IPS DF 6.9 (cell line): ENCODE data around the gene LRRK1.

ENCODE experiments used
- DNase-seq: peaks from one replicate; pipeline ENCODE4 v3.0.0-alpha.2; 2013; ENCODE audit warnings: low read depth, low spot score
- H3K27ac ChIP-seq: one replicate; pipeline ENCODE4 v1.5.1; 2013; ENCODE audit warnings: low read length, control low read depth
- H3K27me3 ChIP-seq: 2 replicates; pipeline ENCODE4 v1.6.1; 2013; ENCODE audit warnings: mild to moderate bottlenecking, low read length; ENCODE audit not compliant: control insufficient read depth, insufficient read depth
- H3K36me3 ChIP-seq: 2 replicates; pipeline ENCODE4 v1.6.1; 2013; ENCODE audit warnings: low read length; ENCODE audit not compliant: control insufficient read depth, insufficient read depth
- H3K4me1 ChIP-seq: 2 replicates; pipeline ENCODE4 v1.6.1; 2013; ENCODE audit warnings: low read length; ENCODE audit not compliant: control insufficient read depth, insufficient read depth
- H3K4me3 ChIP-seq: 2 replicates; pipeline ENCODE4 v1.5.1; 2013; ENCODE audit warnings: mild to moderate bottlenecking, low read length
- H3K9me3 ChIP-seq: 2 replicates; pipeline ENCODE4 v1.6.1; 2013; ENCODE audit warnings: low read length, inconsistent platforms; ENCODE audit not compliant: control insufficient read depth, insufficient read depth
- WGBS: extraction: QIAGEN DNeasy Blood & Tissue Kit; methylation state at CpG from one replicate; pipeline ENCODE4 v1.1.7; 2013; ENCODE audit warnings: mixed read lengths, missing lambda C conversion rate; ENCODE audit not compliant: insufficient read length, insufficient coverage; 5-methylcytosine and 5-hydroxymethylcytosine counted together

LRRK1 gene

GRCh38 chr15:101056366-101057334 lies 137.5 kb downstream of the LRRK1 start:
- H3K9me3 ChIP-seq: no peaks in the 10 kb centered on the region
- 100% methylated on average over 3 of the region's 15 CpGs for WGBS
- no peaks in the 10 kb centered on the region; the same call in 1 of the 2 replicates for H3K4me1 ChIP-seq
- no peak overlapping the region for H3K4me3 ChIP-seq
- no peaks in the 10 kb centered on the region for H3K36me3 ChIP-seq
- no peak overlapping the region for H3K27ac ChIP-seq
- H3K27me3 ChIP-seq: no peaks in the 10 kb centered on the region
- no peak for DNase-seq

- Histone ChIP-seq H3K27me3 (no peaks in the 10 kb centered on the region), H3K27ac (no peak overlapping the region), H3K36me3 (no peaks in the 10 kb centered on the region), H3K4me3 (no peak overlapping the region), H3K9me3 (no peaks in the 10 kb centered on the region), H3K4me1 (peaks cover 2% of the 10 kb centered on the region)
- WGBS: no CpG with 5 or more reads among the region's 14 CpGs
- DNase-seq: no peak
Observed at GRCh38 chr15:101057841-101058407, 138.8 kb downstream of the LRRK1 start.

GRCh38 chr15:101058735-101059134 lies 139.6 kb downstream of the LRRK1 start:
- H3K4me3 ChIP-seq: no peak overlapping the region
- no CpG with 5 or more reads among the region's 12 CpGs for WGBS
- peaks cover 5% of the 10 kb centered on the region for H3K4me1 ChIP-seq

GRCh38 chr15:101059381-101060341 lies 140.5 kb downstream of the LRRK1 start:
- H3K27ac ChIP-seq: no peak overlapping the region
- no peak for DNase-seq
- peaks cover 9% of the 10 kb centered on the region for H3K4me1 ChIP-seq
- no peak overlapping the region for H3K4me3 ChIP-seq
- H3K27me3 ChIP-seq: no peaks in the 10 kb centered on the region
- no peaks in the 10 kb centered on the region for H3K36me3 ChIP-seq
- H3K9me3 ChIP-seq: no peaks in the 10 kb centered on the region
- WGBS: no CpG with 5 or more reads among the region's 16 CpGs

More at GRCh38 chr15:101058735-101059134, 139.6 kb downstream of the LRRK1 start:
- Histone ChIP-seq H3K27me3 (no peaks in the 10 kb centered on the region), H3K27ac (no peak overlapping the region), H3K36me3 (no peaks in the 10 kb centered on the region), H3K9me3 (no peaks in the 10 kb centered on the region)
- DNase-seq: no peak

- H3K4me1 ChIP-seq: peaks cover 9% of the 10 kb centered on the region
- no CpG with 5 or more reads among the region's 35 CpGs for WGBS
- H3K36me3 ChIP-seq: no peaks in the 10 kb centered on the region
- DNase-seq: no peak
- H3K9me3 ChIP-seq: no peaks in the 10 kb centered on the region
- no peaks in the 10 kb centered on the region for H3K27me3 ChIP-seq
- no peak overlapping the region for H3K4me3 ChIP-seq
- H3K27ac ChIP-seq: no peak overlapping the region
Observed at GRCh38 chr15:101060576-101061551, 141.7 kb downstream of the LRRK1 start.

- no peak for DNase-seq
- Histone ChIP-seq H3K4me3 (no peak overlapping the region), H3K27ac (no peak overlapping the region), H3K27me3 (no peaks in the 10 kb centered on the region), H3K36me3 (no peaks in the 10 kb centered on the region), H3K9me3 (no peaks in the 10 kb centered on the region), H3K4me1 (peaks cover 12% of the 10 kb centered on the region)
- no CpG with 5 or more reads among the region's 7 CpGs for WGBS
Observed at GRCh38 chr15:101062063-101062462, 142.9 kb downstream of the LRRK1 start.

GRCh38 chr15:101062471-101063171 lies 143.5 kb downstream of the LRRK1 start:
- WGBS: no CpG with 5 or more reads among the region's 18 CpGs
- H3K4me1 ChIP-seq: peaks cover 16% of the 10 kb centered on the region
- no peak overlapping the region for H3K27ac ChIP-seq
- no peak overlapping the region for H3K4me3 ChIP-seq
- H3K27me3 ChIP-seq: no peaks in the 10 kb centered on the region
- no peaks in the 10 kb centered on the region for H3K9me3 ChIP-seq
- H3K36me3 ChIP-seq: no peaks in the 10 kb centered on the region
- DNase-seq: peak; percentile 52

GRCh38 chr15:101063212-101063611 lies 144.1 kb downstream of the LRRK1 start:
- Histone ChIP-seq H3K36me3 (no peaks in the 10 kb centered on the region), H3K9me3 (no peaks in the 10 kb centered on the region), H3K4me3 (no peak overlapping the region), H3K4me1 (peaks cover 20% of the 10 kb centered on the region), H3K27me3 (no peaks in the 10 kb centered on the region), H3K27ac (no peak overlapping the region)
- WGBS: no CpG with 5 or more reads among the region's 9 CpGs
- DNase-seq: no peak
